Hematopoietic multipotent progenitor cell treated with erythropoietin and hydrocortisone succinate and interleukin-3 and kit ligand, for 17 days (in vitro differentiated cells): Measurements from ENCODE around the gene EPHA2.
A peak's percentile ranks its signal among the peaks of the same experiment; 100 is the strongest.
"Not testable (repeated sequence)": the region's sequence is repeated elsewhere in the genome, so short reads cannot be mapped to it uniquely, and the experiment has no call there.

Source experiments
- DNase-seq: peaks from one replicate; pipeline ENCODE4 v3.0.0-alpha.2; 2015; ENCODE audit warnings: low spot score

EPHA2 gene

DNA sequence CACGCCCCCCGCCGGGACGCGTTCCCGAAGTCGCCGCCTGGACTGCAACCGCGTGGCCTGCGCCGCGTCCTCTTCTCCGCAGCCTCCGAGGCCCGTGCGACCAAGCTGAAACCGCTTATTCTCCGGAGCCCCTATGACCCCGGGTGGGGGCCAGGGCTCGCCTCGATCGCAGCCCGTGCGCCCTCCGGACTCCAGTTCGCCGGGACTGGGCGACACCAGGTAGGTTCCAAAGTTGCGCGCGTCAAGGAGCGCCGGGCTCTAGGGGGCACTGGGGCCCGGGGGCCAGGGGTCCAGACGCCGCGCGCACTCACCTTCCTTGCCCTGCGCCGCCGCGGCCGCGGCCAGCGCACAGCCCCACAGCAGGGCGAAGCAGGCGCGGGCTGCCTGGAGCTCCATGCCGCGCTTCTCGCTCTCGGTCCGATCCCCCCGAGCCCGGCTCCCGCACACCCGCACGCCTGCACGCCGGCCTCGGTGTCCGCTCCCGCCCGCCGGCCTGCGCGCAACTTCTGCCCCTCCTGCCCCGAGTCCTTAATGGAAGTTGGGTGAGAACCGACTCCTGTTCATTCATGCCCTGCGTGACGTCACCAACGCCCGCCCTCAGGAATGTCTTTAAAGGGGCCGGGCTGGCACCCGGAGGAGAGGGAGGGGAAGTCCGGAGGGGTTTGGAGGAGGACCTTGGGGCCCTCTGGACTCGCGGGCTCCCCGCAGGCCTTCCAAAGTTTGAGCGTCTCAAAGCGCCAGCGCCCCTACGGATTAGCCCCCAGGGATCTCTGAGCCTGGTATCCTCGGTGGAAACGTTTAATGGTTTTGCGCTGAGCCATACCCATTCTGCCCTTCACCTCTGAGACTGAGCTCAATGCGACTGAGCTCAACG is at the start of gene EPHA2:
Gene EPHA2 (minus strand): TSS at position 533 of the 874 bp plus-strand sequence. CDS start 137 bp downstream, at position 396.
- DNase-seq, result no peak

DNA sequence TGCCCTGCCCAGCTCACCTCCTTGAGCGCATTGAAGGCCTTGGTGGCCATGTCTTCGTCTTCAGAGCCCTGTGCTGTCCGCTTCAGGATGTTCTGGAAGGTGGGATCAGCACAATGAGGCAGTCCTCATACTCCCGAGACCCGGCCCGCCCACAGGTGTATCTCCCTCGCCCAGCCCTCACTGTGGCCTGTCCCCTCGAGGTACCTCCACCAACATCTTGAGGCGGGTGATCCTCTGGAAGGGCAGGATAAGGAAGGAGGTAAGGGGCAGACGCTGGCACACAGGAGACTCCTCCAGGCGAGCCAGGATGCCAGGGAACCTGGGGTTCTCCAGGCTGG is 49.4 kb upstream of the EPHA2 start:
- no peak for DNase-seq

GRCh38 chr1:16204634-16205333 is 48.9 kb upstream of the EPHA2 start:
- DNase-seq, result peak; percentile 43

GRCh38 chr1:16204216-16204615 is 48.3 kb upstream of the EPHA2 start:
- DNase-seq, result no peak

DNA sequence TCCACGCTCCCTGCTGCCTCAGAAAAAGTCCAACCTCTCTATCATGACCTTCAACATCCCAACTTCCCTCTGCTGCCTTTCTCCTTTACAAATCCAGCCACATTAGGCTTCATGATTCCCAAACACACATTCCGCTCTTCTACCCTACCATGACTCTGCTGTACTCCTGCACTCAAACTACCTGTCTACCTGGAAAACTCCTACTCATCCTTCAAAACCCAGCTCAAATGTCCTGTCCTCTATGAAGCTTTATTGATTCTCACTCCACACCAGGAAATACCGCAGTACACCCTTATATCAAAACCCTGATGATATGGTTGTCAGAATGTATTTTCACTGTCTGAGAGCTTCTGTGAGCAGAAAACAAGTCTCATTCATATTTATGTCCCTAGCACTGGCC is 47.7 kb upstream of the EPHA2 start:
- DNase-seq, result no peak

GRCh38 chr1:16202281-16203210 is 46.7 kb upstream of the EPHA2 start:
- no peak for DNase-seq

DNA sequence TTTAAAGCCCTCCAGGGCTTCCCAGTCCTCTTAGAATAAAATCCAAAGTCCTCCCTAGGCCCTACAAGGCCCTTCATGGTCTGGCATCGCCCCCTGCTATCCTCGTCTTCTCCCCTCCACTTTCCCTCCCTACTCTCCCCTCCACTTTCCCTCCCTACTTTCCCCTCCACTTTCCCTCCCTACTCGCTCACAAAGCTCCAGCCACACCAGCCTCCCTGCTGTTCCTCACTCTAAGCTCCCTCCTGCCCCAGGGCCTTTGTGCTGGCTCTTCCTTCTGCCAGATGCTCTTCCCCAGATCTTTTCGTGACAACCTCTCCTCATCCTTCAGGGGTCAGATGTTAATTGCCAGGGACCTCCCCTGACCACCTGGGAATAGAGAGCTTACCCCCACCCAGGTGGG is 43.8 kb upstream of the EPHA2 start:
- DNase-seq, result no peak

GRCh38 chr1:16199157-16199501 is 43.3 kb upstream of the EPHA2 start:
- no peak for DNase-seq

GRCh38 chr1:16198444-16199156 is 42.7 kb upstream of the EPHA2 start:
- DNase-seq, result no peak

GRCh38 chr1:16196874-16197273 is 41.0 kb upstream of the EPHA2 start:
- DNase-seq, result no peak

DNA sequence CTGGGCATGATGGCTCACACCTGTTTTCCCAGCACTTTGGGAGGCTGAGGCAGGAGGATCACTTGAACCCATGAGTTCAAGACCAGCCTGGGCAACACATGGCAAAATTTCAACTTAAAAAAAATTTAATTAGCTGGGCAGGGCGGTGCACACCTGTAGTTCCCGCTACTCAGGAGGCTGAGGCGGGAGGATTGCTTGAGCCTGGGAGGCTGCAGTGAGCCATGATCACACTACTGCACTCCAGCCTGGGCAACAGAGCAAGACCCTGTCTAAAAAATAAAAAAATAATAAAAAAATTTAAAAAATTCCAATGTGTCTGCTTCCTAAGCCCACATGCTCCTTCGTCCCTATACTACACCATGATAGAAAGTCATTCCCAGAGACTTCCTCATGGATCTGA is 40.3 kb upstream of the EPHA2 start:
- not testable (repeated sequence) for DNase-seq

DNA sequence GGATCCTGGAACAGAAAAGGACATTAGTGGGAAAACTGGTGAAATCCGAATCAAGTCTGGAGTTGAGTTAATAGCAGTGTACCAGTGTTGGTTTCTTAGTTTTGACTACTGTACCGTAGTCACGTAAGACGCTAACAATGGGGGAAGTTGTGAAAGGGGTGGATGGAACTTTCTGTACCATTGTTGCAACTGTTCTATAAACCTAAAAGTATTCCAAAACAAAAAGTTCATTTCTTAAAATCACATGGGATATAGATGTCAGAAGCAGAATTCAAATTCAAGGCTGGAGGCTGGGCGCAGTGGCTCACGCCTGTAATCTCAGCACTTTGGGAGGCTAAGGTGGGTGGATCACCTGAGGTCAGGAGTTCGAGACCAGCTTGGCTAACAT is 39.6 kb upstream of the EPHA2 start:
- DNase-seq, result no peak

GRCh38 chr1:16191916-16192546 is 36.2 kb upstream of the EPHA2 start:
- DNase-seq, result no peak

GRCh38 chr1:16191309-16191708 is 35.4 kb upstream of the EPHA2 start:
- DNase-seq, result no peak

GRCh38 chr1:16189921-16190621 is 34.2 kb upstream of the EPHA2 start:
- DNase-seq, result no peak

DNA sequence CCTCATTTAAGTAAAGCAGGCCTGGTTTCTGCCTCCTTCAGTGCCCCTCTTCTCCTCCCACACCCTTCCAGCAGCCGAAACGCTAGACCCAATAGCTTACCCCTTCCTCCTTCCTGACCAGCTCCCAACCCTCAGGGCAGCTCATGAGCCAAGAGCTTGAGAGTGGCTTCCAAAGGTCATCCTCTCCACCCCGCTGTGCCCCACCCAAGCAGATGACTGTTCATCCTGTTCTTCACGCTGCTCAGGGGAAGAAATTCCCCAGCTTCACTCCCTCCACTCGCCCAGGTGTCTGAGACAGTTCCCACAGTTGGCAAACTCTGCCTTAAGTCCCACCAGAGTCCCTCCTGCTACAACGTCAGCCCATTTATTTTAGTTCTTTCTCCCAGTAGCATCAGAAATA is 33.1 kb upstream of the EPHA2 start:
- no peak for DNase-seq

GRCh38 chr1:16187748-16188401 is 32.0 kb upstream of the EPHA2 start:
- DNase-seq, result peak; percentile 78

DNA sequence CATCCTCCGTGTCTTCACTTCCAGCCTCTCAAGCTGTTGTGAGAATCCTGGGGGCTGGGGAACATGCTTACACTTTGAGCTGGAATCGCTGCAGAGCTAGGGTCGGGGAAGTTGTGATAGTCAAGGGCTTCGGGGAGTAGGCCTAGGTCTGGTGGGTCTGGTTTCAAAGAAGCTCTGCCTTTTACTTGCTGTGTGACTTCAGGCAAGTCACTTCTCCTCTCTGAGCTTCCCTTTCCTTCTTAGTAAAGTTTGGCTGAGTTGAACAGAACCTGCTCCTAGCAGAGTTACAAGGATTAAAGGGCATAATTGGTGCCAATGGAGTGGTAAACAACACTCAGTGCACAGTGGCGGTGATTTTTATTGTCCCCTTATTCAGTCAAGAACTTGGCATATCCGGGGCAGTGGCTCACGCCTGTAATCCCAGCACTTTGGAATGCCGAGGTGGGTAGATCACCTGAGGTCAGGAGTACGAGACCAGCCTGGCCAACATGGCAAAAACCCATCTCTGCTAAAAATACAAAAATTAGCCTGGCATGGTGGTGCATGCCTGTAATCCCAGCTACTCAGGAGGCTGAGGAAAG is 30.9 kb upstream of the EPHA2 start:
- DNase-seq, result no peak

DNA sequence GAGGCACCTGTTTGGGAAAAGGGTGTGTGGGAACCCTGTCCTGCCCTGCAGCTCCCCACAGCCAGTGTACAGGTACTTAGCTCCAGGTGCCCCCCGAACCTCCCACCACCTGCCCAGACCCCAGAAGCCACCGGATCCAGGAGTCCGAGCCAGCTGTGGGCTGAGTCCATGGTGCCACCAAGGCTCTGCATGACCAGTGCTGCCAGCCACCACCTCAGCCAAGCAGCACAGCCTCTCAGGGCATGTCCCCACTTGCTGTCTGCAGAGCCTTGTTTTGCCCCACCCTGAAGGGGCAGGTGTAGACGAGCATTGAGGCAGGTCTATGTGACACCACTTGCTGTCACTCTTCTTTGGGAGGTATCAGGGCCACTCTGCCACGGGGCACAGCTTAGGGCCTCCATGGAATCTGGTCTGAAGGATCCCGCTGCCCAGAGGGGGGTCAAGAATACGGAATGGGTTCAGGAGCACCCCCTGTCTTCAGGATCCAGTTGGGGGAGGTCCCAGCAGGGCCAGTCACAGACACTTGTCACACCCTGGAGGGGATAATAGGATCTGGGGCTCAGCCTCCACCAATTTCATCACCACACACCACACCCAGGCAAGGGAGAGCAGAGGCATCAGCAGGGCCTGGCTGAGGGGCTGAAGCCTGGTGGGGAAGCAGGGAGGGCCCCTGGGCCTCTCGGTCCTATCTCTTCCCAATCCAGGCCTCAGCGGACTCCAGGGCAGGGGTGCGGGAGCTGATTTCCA is 28.9 kb upstream of the EPHA2 start:
- no peak for DNase-seq
